ENCODE measurements around the gene RNPS1. TPM values are rescaled to one million over a fixed set of nuclear protein-coding genes. Genes with fewer than 3 reads are reported as not detected.

Gene RNPS1
- polyA plus RNA-seq = 41.4 and 45.7 TPM in 2 replicates

GRCh38 chr16:2267913-2268666, at the start of gene RNPS1:
Gene RNPS1 (minus strand): TSS chr16:2268126. CDS start chr16:2264643, 3,483 bp downstream.

GRCh38 chr16:2251296-2252111, 16.4 kb downstream of the RNPS1 start, which contains the start of gene ECI1:
Gene ECI1 (minus strand): TSS chr16:2251587. CDS start chr16:2251566, 21 bp downstream.

GRCh38 chr16:2236337-2237101, 31.4 kb downstream of the RNPS1 start, which contains the start of gene DNASE1L2:
Gene DNASE1L2 (plus strand): TSS chr16:2236444. CDS start chr16:2236817, 373 bp downstream.

GRCh38 chr16:2223221-2223941, 44.5 kb downstream of the RNPS1 start, which contains the start of gene E4F1:
Gene E4F1 (plus strand): TSS chr16:2223591. CDS start chr16:2223614, 23 bp downstream.

GRCh38 chr16:2214719-2214968, 53.3 kb downstream of the RNPS1 start, which contains the start of gene PGP:
Gene PGP (minus strand): TSS chr16:2214840. CDS start chr16:2214777, 63 bp downstream.

GRCh38 chr16:2210386-2211365, 57.2 kb downstream of the RNPS1 start, which contains the start of gene BRICD5:
Gene BRICD5 (minus strand): TSS chr16:2210863. CDS start chr16:2210833, 30 bp downstream.

GRCh38 chr16:2205104-2205966, 62.6 kb downstream of the RNPS1 start, which contains the start of gene MLST8:
Gene MLST8 (plus strand): TSS chr16:2205454. CDS start chr16:2206086, 632 bp downstream.

Other genes with a start within 250 kb of the RNPS1 start
- not detected in 2 replicates for gene NPW, start 248.3 kb downstream of the RNPS1 start, polyA plus RNA-seq
- 1.0 and 1.3 TPM in 2 replicates for gene NHERF2, start 241.2 kb downstream of the RNPS1 start, polyA plus RNA-seq
- 8.1 and 19.5 TPM in 2 replicates for gene NTHL1, start 220.3 kb downstream of the RNPS1 start, polyA plus RNA-seq
- 31.7 and 32.6 TPM in 2 replicates for gene TSC2, start 220.1 kb downstream of the RNPS1 start, polyA plus RNA-seq
- gene PKD1, start 132.2 kb downstream of the RNPS1 start, polyA plus RNA-seq = 0.20 and 3.1 TPM in 2 replicates
- gene RAB26, start 119.5 kb downstream of the RNPS1 start, polyA plus RNA-seq = 15.1 TPM in 1 of 2 replicates, not detected in the other
- gene TRAF7, start 112.3 kb downstream of the RNPS1 start, polyA plus RNA-seq = 0.74 and 1.9 TPM in 2 replicates
- 0.04 TPM in 1 of 2 replicates, not detected in the other for gene CASKIN1, start 71.5 kb downstream of the RNPS1 start, polyA plus RNA-seq
- gene MLST8, start 62.7 kb downstream of the RNPS1 start, polyA plus RNA-seq = 1.9 and 3.1 TPM in 2 replicates
- gene BRICD5, start 57.3 kb downstream of the RNPS1 start, polyA plus RNA-seq = 0.97 TPM in 1 of 2 replicates, not detected in the other
- gene PGP, start 53.3 kb downstream of the RNPS1 start, polyA plus RNA-seq = 4.0 and 14.8 TPM in 2 replicates
- gene E4F1, start 44.5 kb downstream of the RNPS1 start, polyA plus RNA-seq = 0.77 and 3.6 TPM in 2 replicates
- gene DNASE1L2, start 31.7 kb downstream of the RNPS1 start, polyA plus RNA-seq = not detected in 2 replicates
- 2.8 and 7.7 TPM in 2 replicates for gene ECI1, start 16.5 kb downstream of the RNPS1 start, polyA plus RNA-seq
- 6.3 and 9.1 TPM in 2 replicates for gene ABCA3, start 72.6 kb upstream of the RNPS1 start, polyA plus RNA-seq
- 1.3 and 1.5 TPM in 2 replicates for gene CCNF, start 161.3 kb upstream of the RNPS1 start, polyA plus RNA-seq
- gene TEDC2, start 192.0 kb upstream of the RNPS1 start, polyA plus RNA-seq = 0.21 and 0.22 TPM in 2 replicates
- gene NTN3, start 203.2 kb upstream of the RNPS1 start, polyA plus RNA-seq = not detected in 2 replicates
- 6.8 and 10.3 TPM in 2 replicates for gene TBC1D24, start 207.0 kb upstream of the RNPS1 start, polyA plus RNA-seq
- gene ATP6V0C, start 245.8 kb upstream of the RNPS1 start, polyA plus RNA-seq = 112 and 120 TPM in 2 replicates